Right renal pelvis (tissue), 4 donors: ENCODE measurements around the gene NRARP. TPM values are rescaled to one million over a fixed set of nuclear protein-coding genes. Genes with fewer than 3 reads are reported as not detected.

Experiments
- DNase-seq, 4 donors: peaks; one replicate each; pipeline ENCODE4 v3.0.0-alpha.2; 2013; ENCODE audit warnings: low read depth in 4 of 4, low spot score in 3 of 4, missing footprints in 1 of 4
- polyA plus RNA-seq, 4 donors: library from polyadenylated mRNA; unstranded; fragments of 120-200 nt; gene quantifications; one replicate each; pipeline ENCODE4 v1.2.1, GENCODE V29; 2013; ENCODE audit not compliant: insufficient read length in 4 of 4

NRARP gene
- polyA plus RNA-seq, 4 donors = 6.6 to 10.1 (median 6.7) TPM

GRCh38 chr9:137301081-137301947, 757 bp downstream of the NRARP start:
- DNase-seq = no peak

GRCh38 chr9:137300567-137301080, 1.4 kb downstream of the NRARP start:
- DNase-seq = no peak

- no peak for DNase-seq
These were observed 2.1 kb downstream of the NRARP start for GRCh38 chr9:137299938-137300337.

GRCh38 chr9:137299203-137299565, 2.9 kb downstream of the NRARP start:
- DNase-seq = no peak

- DNase-seq = no peak
These were observed 3.5 kb downstream of the NRARP start for GRCh38 chr9:137298401-137299202.

- DNase-seq = no peak
These were observed 4.1 kb downstream of the NRARP start for GRCh38 chr9:137297966-137298365.

DNA sequence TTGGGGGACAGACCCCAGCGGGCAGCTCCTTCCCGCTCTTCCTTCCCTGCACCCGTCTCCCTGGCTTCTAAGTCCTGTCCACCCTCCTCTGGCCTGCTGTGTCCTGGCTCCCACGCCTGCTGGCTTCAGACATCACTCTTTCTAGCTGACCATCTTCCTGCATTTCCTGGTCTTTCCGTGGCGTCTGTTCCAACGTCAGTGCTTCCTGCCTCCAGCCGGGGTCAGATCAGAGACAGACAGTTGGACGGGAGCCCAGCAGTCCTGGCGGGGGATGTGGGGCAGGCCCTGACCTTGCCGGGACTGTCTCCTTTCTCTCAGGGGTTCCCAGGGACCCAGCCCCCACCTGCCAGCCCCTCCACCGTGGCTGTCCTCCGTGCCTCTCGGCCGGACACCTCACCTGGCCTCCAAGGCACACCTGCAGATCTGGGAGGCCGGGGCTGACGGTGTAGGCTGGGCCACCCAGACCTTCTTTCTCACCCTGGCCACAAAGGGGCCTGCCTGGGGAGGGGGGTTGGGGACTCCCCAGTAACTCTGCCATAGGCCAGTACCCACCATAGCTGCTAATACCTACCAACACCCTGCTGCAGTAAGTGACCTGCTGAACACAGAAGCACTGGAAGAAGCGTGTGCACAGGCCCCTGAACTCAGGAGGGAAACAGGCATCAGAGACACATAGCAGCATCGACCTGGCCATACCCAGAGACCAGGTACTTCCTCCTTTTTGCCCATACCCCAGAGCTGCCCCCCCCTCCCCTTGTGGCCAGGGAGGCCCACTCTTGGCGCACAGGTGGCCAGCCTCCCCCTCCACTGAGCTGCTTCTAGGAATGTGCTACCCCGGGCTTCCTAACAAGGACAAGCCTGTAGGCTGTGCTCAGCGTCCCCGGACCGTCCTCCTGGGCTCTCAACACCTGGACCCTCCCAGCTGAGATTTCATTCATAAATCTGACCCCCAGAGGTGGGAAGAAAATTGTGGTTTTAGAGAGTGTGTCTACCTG, 5.1 kb downstream of the NRARP start:
- DNase-seq = no peak

DNA sequence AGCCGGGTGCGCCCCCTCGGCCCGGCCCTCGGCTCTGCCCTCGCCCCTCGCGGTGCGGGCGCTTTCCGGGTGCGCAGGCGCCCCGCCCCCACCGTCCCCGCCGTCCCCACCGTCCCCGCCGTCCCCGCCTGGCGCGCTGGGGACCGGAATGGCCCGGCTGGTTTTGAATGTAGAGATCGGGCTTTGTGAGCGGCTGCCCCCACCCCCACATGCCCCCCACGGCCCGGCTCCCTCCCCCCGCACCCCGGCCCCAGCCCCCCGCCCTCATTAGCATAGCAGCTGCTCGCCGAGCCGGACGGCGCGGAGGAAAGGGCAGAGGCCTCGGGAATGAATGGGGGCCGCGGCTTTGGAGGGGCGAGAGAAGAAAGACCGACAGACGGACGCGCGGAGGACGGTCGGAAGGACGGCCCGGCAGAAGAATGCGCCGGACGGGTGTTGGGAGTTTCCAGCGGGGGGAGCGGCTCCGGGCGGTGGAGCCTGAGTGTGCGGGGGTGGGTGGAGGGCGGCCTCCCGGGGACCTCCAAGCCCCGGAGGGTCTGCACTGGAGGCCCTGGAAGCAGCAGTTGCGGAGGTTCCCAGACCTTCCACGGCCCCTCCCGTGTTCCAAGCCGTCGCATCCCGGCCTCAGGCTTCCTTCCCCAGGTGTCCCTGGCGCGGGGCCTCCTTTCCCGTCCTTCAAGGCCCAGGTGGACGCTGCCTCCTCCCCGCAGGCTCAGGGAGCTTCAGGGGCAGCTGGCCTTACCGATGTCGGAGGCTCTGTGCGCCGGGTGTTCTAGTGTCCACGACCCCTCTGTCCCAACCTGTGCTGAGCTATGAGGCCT, 6.0 kb downstream of the NRARP start:
- no peak for DNase-seq

DNA sequence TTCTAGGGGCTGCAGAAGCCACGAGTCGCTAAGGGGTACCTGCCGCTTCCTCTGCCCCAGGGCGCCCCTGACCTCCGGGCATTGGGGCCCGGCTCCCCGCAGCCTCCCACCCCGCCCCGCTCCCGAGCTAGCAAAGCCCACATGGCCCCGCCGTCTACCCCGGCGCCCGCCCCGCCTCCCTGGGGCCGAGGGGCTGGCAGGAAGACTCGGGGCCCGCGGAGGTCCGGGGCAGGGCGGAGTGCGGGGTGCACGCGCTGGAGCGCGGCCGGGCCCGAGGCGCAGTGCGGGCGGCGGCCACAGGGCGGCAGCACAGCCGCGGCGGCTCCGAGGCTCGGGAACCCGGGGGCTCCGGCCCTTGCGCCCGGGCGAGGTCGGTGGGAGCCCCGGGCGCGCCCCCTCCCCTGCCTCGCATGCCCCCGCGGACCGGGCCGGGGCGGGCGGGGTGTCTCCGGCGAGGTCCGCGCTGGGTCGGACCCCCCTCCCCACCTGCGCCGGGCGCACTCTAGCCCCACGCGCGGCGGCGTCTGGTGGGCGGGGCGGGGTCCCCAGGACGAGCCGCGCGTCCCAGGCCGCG, 6.7 kb downstream of the NRARP start:
- DNase-seq = no peak

GRCh38 chr9:137294681-137295237, 7.3 kb downstream of the NRARP start:
- DNase-seq = no peak

DNA sequence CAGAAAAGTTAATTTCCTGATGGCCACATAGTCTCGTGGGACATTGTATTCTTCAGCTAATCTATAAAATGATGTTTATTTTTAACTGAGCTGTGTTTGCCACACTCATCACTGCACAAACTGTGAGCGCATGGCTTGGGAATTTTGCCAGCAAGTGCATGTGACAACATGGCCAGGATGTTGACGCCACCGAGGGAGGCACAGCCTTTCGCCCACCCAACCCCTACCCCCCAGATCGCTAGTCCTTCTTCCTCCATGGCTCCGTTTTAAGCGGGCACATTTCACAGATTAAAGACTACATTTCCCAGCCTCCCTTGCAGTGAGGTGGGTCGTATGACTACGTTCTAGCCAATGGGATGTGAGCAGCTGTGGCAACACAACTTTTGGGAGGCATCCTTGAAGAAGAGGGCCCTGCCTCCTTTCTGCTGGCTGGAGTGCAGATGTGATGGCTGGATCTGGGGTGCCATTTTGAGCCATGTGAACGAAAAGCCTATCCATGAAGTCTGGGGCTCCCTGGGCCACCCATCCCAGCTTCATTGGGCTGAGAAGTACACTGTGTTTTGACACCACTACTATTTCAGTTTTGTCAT, 7.9 kb downstream of the NRARP start:
- no peak for DNase-seq

GRCh38 chr9:137293482-137294090, 8.5 kb downstream of the NRARP start:
- no peak for DNase-seq

GRCh38 chr9:137293094-137293481, 9.0 kb downstream of the NRARP start:
- no peak for DNase-seq

GRCh38 chr9:137286975-137287383, 15.1 kb downstream of the NRARP start:
- DNase-seq = no peak

GRCh38 chr9:137281345-137282116, 20.5 kb downstream of the NRARP start:
- no peak for DNase-seq

GRCh38 chr9:137280474-137281344, 21.4 kb downstream of the NRARP start:
- DNase-seq = no peak
